ENCODE measurements around the gene ASTN2. TPM values are rescaled to one million over a fixed set of nuclear protein-coding genes. Genes with fewer than 3 reads are reported as not detected.

The ASTN2 gene
- total RNA-seq, 1 experiment from 2014 or later, result 4.8 TPM

DNA sequence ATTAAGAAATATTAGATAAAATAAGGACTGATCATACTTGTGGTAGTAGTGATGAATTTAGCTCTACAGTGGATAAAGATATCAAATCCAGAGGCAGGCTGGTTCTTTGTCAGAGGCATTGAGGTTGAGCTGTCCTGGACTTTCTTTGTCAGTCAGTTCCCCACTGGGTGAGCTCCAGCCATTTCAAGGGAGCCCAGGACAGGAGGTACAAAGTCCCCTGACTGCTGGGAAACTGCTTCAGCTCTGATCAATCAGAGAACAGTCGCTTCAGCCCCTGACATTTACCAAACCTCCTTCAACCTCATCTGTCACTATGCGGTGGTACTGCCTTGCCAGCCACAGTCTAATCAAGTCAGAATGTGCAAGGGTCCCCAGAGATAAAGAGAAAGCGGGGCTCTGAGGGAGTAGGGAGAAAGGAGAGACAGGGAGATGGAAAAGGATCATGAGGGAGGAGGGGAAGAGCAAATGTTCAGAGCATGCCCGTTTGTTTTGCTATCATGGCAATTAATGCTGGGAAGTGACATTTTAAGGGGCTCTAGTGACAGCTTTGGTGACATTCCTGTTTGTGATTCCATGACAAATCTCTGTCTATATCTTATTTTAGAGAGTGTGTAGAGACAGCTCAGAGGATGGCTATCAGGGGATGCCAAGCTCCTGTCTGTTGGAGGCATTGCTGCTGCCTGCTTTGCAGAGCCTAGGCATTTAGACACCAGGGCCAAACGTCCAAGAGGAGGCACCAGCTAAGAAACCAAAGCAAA is 223.2 kb downstream of the ASTN2 start (continued):
- TF ChIP-seq ZBTB33 (IDR thresholded peaks at IDR 0.05; ENCODE audit: extremely low read depth, insufficient replicate concordance, low read length) (no peak), ZNF274 (IDR thresholded peaks at IDR 0.05; ENCODE audit: low read depth, low read length) (no peak)

DNA sequence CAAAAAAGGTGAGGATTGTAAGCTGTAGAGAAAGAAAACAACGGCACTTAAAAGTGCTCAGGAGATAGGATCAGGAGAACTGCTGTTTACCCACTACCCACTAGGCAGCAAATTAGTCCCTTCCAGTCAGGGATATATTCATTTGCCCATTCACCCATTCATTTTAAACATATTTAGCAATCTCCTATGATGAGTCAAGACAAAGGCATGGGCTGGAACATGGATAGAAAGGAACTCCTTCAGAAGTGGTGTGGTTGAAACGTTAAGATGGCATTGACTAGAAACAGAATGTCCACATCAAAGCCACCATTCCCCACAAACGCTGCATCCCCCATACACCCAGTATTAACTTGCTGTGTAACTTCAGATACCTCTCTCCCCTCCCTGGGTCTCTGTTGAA is 225.7 kb downstream of the ASTN2 start:
- Histone ChIP-seq H3K27me3 (ENCODE audit: insufficient read depth, low read length) (no peaks in the 10 kb centered on the region), H3K4me2 (ENCODE audit: low read length) (no peak overlapping the region), H3K9me3 (ENCODE audit: control insufficient read depth in 1 of 2, insufficient read depth in 1 of 2, low read depth in 1 of 2, low read length in 2 of 2) (peaks cover 0 to 4% of the 10 kb centered on the region in 2 experiments; a peak in 1 of 4 replicates), H2AFZ (ENCODE audit: low read depth, low read length, poor library complexity, severe bottlenecking) (no peak overlapping the region), H3K9ac (ENCODE audit: low read length) (no peak overlapping the region), H3K4me1 (ENCODE audit: control insufficient read depth in 1 of 2, insufficient read depth in 2 of 2, low read length in 2 of 2) (no peaks in the 10 kb centered on the region), H3K27ac (ENCODE audit: low read depth, low read length) (no peak overlapping the region), H3K4me3 (replicated peaks in 1 of 2; ENCODE audit: low read depth in 1 of 2, low read length in 2 of 2) (no peak overlapping the region), H3K79me2 (ENCODE audit: insufficient read depth, low read length) (no peaks in the 10 kb centered on the region), H3K9me2 (ENCODE audit: insufficient read depth) (no peaks in the 10 kb centered on the region), H3K36me3 (ENCODE audit: control insufficient read depth in 1 of 2, insufficient read depth in 2 of 2, low read length in 2 of 2) (no peaks in the 10 kb centered on the region), H4K20me1 (ENCODE audit: insufficient read depth) (no peaks in the 10 kb centered on the region)
- ChIA-PET CTCF (no interaction called here), POLR2A (no interaction called here), RAD21 (ENCODE audit: low non-redundant PET in 1 of 2, low total read pairs in 2 of 2, uncharacterized antibody in 2 of 2, unreplicated experiment in 2 of 2) (no interaction called here)
- DNase-seq (ENCODE audit: low read depth, low spot score) (no peak), ATAC-seq (no peak)
- intact Hi-C loops (cut with micrococcal nuclease), result no loop called here
- BruUV-seq (replicated peaks), result no TSS peak
- no peak for TF ChIP-seq POLR2AphosphoS5 (IDR thresholded peaks at IDR 0.05; ENCODE audit: low read depth, low read length)
- no peak for TF ChIP-seq ELF1 (IDR thresholded peaks at IDR 0.05; ENCODE audit: borderline replicate concordance, low read depth)
- no peak for TF ChIP-seq MAX (IDR thresholded peaks at IDR 0.05)
- no peak for TF ChIP-seq CEBPB (IDR thresholded peaks at IDR 0.05; ENCODE audit: low read depth)
- TF ChIP-seq, protein P1, sequence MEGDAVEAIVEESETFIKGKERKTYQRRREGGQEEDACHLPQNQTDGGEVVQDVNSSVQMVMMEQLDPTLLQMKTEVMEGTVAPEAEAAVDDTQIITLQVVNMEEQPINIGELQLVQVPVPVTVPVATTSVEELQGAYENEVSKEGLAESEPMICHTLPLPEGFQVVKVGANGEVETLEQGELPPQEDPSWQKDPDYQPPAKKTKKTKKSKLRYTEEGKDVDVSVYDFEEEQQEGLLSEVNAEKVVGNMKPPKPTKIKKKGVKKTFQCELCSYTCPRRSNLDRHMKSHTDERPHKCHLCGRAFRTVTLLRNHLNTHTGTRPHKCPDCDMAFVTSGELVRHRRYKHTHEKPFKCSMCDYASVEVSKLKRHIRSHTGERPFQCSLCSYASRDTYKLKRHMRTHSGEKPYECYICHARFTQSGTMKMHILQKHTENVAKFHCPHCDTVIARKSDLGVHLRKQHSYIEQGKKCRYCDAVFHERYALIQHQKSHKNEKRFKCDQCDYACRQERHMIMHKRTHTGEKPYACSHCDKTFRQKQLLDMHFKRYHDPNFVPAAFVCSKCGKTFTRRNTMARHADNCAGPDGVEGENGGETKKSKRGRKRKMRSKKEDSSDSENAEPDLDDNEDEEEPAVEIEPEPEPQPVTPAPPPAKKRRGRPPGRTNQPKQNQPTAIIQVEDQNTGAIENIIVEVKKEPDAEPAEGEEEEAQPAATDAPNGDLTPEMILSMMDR (IDR thresholded peaks at IDR 0.05 in 2 of 3, conservative IDR thresholded peaks at IDR 0.05 in 1 of 3; ENCODE audit: borderline replicate concordance in 1 of 3, insufficient read depth in 1 of 3, low read depth in 2 of 3, low read length in 2 of 3), result no peak
- no peak for TF ChIP-seq EGR1 (IDR thresholded peaks at IDR 0.05; ENCODE audit: low read depth)
- TF ChIP-seq EZH2phosphoT487 (IDR thresholded peaks at IDR 0.05; ENCODE audit: borderline replicate concordance), result no peak
- no peak for TF ChIP-seq POLR2A (IDR thresholded peaks at IDR 0.05; ENCODE audit: borderline replicate concordance, extremely low read depth, insufficient read depth, insufficient read length)
- TF ChIP-seq, protein P2, sequence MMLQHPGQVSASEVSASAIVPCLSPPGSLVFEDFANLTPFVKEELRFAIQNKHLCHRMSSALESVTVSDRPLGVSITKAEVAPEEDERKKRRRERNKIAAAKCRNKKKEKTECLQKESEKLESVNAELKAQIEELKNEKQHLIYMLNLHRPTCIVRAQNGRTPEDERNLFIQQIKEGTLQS (IDR thresholded peaks at IDR 0.05), result no peak
- TF ChIP-seq ZNF274 (IDR thresholded peaks at IDR 0.05; ENCODE audit: low read depth, low read length), result no peak
- TF ChIP-seq CBX3 (IDR thresholded peaks at IDR 0.05; ENCODE audit: low read depth), result no peak
- no peak for TF ChIP-seq TCF7L2 (IDR thresholded peaks at IDR 0.05; ENCODE audit: borderline replicate concordance, extremely low read depth, insufficient read depth, insufficient read length)
- no peak for TF ChIP-seq FOSL1 (IDR thresholded peaks at IDR 0.05; ENCODE audit: low read depth)
- no peak for TF ChIP-seq RAD21 (IDR thresholded peaks at IDR 0.05; ENCODE audit: low read depth)
- TF ChIP-seq, protein P3, sequence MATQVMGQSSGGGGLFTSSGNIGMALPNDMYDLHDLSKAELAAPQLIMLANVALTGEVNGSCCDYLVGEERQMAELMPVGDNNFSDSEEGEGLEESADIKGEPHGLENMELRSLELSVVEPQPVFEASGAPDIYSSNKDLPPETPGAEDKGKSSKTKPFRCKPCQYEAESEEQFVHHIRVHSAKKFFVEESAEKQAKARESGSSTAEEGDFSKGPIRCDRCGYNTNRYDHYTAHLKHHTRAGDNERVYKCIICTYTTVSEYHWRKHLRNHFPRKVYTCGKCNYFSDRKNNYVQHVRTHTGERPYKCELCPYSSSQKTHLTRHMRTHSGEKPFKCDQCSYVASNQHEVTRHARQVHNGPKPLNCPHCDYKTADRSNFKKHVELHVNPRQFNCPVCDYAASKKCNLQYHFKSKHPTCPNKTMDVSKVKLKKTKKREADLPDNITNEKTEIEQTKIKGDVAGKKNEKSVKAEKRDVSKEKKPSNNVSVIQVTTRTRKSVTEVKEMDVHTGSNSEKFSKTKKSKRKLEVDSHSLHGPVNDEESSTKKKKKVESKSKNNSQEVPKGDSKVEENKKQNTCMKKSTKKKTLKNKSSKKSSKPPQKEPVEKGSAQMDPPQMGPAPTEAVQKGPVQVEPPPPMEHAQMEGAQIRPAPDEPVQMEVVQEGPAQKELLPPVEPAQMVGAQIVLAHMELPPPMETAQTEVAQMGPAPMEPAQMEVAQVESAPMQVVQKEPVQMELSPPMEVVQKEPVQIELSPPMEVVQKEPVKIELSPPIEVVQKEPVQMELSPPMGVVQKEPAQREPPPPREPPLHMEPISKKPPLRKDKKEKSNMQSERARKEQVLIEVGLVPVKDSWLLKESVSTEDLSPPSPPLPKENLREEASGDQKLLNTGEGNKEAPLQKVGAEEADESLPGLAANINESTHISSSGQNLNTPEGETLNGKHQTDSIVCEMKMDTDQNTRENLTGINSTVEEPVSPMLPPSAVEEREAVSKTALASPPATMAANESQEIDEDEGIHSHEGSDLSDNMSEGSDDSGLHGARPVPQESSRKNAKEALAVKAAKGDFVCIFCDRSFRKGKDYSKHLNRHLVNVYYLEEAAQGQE (IDR thresholded peaks at IDR 0.05; ENCODE audit: low read depth), result no peak
- TF ChIP-seq SIN3A (IDR thresholded peaks at IDR 0.05; ENCODE audit: low read depth), result no peak
